ENCODE measurements around the gene DIP2B. TPM values are rescaled to one million over a fixed set of nuclear protein-coding genes. Genes with fewer than 3 reads are reported as not detected.

Gene DIP2B
- total RNA-seq, 1 experiment from 2014 or later: 30.2 TPM

- DNase-seq (ENCODE audit: low read depth, low spot score) (no peak), ATAC-seq (no peak)
- H3K4me3 ChIP-seq (ENCODE audit: low read depth in 2 of 2, low read length in 2 of 2): no peak overlapping the region
- no peaks in the 10 kb centered on the region for H3K9me3 ChIP-seq (ENCODE audit: control insufficient read depth, insufficient read depth, low read depth, low read length)
- H3K27ac ChIP-seq (ENCODE audit: low read length): peak overlapping the region; percentile 49; the same call in 1 of the 2 replicates
- TF ChIP-seq POLR2AphosphoS5 (IDR thresholded peaks at IDR 0.05; ENCODE audit: low read depth, low read length): no peak
- no peak for TF ChIP-seq SIN3A (IDR thresholded peaks at IDR 0.05; ENCODE audit: borderline replicate concordance, insufficient read depth, low read depth, low read length)
- no peak for TF ChIP-seq TCF7L2 (IDR thresholded peaks at IDR 0.05; ENCODE audit: low read depth, low read length)
- no peak for TF ChIP-seq CTCF (IDR thresholded peaks at IDR 0.05)
- no peak for TF ChIP-seq REST (IDR thresholded peaks at IDR 0.05; ENCODE audit: insufficient read depth in 1 of 2, low read depth in 2 of 2, low read length in 1 of 2)
- no peaks in the 10 kb centered on the region for H3K27me3 ChIP-seq (ENCODE audit: control insufficient read depth, insufficient read depth, low read length)
- H3K36me3 ChIP-seq (ENCODE audit: control insufficient read depth, insufficient read depth, low read length): no peaks in the 10 kb centered on the region
- no TSS peak for BruUV-seq (replicated peaks)
- in situ Hi-C loops (cut with HindIII; ENCODE audit: low pct_unique_long_range_greater_than_20kb, low sequenced_read_pairs): no loop called here
- intact Hi-C loops (cut with micrococcal nuclease; ENCODE audit: unreplicated experiment): no loop called here
- H3K4me1 ChIP-seq (ENCODE audit: control insufficient read depth, insufficient read depth, low read length): peaks cover 12% of the 10 kb centered on the region
- ChIA-PET CTCF (no interaction called here), POLR2A (no interaction called here)
Measured at GRCh38 chr12:50518090-50518489, 13.3 kb downstream of the DIP2B start.

DNA sequence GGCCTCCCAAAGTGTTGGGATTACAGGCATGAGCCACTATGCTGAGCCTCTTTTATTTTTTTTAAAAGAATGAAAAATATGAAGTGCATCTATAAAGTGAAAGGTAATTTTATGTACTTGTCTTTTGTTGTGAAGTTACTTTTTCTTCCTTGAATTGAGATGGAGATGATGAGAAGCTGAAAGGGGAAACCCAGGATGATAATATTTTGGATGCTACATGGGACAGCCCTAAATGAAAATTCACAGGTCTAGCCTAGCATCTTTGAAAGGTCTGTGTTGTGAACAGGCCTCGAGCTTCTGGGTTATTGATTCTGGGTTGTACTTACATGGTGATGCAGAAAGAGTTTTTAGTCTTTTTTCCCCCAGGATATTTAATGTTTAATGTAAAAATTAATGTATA, 14.6 kb downstream of the DIP2B start:
- BruUV-seq (replicated peaks): no TSS peak
- ChIA-PET POLR2A (no interaction called here), CTCF (interaction anchor here (0.6 kb wide), 1 partner anchor 755 kb away, joined by 3 read pairs; no protein-coding TSS in a partner anchor)
- Histone ChIP-seq H3K9me3 (ENCODE audit: control insufficient read depth, insufficient read depth, low read depth, low read length) (no peaks in the 10 kb centered on the region), H3K4me1 (ENCODE audit: control insufficient read depth, insufficient read depth, low read length) (peaks cover 12% of the 10 kb centered on the region), H3K36me3 (ENCODE audit: control insufficient read depth, insufficient read depth, low read length) (no peaks in the 10 kb centered on the region), H3K4me3 (ENCODE audit: low read depth in 2 of 2, low read length in 2 of 2) (no peak overlapping the region), H3K27ac (ENCODE audit: low read length) (no peak overlapping the region), H3K27me3 (ENCODE audit: control insufficient read depth, insufficient read depth, low read length) (no peaks in the 10 kb centered on the region)
- ATAC-seq: no peak
- in situ Hi-C loops (cut with HindIII; ENCODE audit: low pct_unique_long_range_greater_than_20kb, low sequenced_read_pairs) (no loop called here), intact Hi-C loops (cut with micrococcal nuclease; ENCODE audit: unreplicated experiment) (no loop called here)
- TF ChIP-seq SIN3A (IDR thresholded peaks at IDR 0.05; ENCODE audit: borderline replicate concordance, insufficient read depth, low read depth, low read length): no peak
- TF ChIP-seq TCF7L2 (IDR thresholded peaks at IDR 0.05; ENCODE audit: low read depth, low read length): no peak
- no peak for TF ChIP-seq CTCF (IDR thresholded peaks at IDR 0.05)
- TF ChIP-seq POLR2AphosphoS5 (IDR thresholded peaks at IDR 0.05; ENCODE audit: low read depth, low read length): no peak
- no peak for TF ChIP-seq REST (IDR thresholded peaks at IDR 0.05; ENCODE audit: insufficient read depth in 1 of 2, low read depth in 2 of 2, low read length in 1 of 2)
- DNase-seq (ENCODE audit: low read depth, low spot score): no peak

All from Panc1 (cell line).